ENCODE data around the gene ADAMTSL4.
"Not testable (repeated sequence)": the region's sequence is repeated elsewhere in the genome, so short reads cannot be mapped to it uniquely, and the experiment has no call there.

Gene ADAMTSL4

DNA sequence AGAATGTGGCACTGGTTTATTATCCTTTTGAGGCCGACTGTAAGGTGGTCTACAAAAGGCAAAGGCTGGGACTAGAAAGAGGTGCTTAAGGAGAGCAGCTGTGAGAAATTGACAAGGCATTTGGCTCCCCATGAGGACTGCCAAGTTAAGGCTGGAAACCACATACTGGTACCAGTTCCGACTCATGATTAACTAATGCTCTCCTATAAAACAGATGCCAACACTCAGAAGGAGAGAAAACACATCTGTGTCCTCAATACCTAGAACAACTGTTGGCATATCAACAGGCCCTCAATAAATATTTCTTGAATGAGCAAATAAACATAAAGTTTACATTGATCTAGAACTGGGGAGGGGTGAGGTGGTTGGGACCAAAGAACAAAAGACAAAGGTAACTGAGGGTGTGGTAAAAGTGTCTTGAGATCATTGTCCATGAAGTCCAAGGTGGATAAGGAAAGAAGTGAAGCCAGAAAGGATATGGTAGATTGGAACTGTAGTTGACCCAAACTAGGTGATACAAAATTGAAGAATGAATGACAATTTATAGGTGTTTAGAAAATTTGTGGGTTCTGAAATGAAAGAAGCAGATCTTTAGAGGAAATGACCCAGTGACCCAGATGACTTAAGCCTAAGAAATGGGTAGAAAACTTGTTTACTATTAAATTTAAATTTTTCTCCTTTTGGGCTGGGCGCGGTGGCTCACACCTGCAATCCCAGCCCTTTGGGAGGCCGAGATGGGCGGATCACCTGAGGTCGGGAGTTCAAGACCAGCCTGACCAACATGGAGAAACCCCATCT lies 47.1 kb downstream of the ADAMTSL4 start:
- no peak for DNase-seq (ENCODE audit: low spot score)

DNA sequence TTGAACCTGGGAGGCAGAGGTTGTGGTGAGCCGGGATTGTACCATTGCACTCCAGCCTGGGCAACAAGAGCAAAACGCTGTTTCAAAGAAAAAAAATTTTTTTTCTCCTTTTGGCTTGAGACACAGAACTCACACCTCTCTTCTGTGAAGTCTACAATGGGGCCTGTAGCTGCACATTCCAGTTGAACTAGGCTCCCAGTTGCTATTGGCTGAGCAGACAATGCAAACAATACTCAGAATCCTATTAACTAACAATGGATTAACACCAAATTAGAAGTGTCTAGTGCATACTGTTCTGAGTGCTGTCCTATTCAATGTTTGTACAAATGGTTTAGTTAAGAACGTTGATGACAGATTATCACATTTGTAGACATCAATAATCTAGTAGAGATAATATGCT lies 47.8 kb downstream of the ADAMTSL4 start:
- DNase-seq (ENCODE audit: low spot score), result no peak

DNA sequence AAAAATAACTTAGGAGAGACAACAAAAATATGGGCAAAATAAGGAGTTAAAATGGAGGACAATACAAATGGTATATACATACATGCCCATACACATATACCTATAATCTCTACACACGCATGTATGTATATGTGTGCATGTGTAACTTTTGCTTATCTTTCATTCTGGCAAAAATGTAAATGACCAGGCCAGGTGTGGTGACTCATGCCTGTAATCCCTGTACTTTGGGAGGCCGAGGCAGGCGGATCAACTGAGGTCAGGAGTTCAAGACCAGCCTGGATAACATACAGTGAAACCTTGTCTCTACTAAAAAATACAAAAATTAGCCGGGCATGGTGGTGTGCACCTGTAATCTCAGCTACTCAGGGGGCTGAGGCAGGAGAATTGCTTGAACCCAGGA lies 49.1 kb downstream of the ADAMTSL4 start:
- not testable (repeated sequence) for DNase-seq (ENCODE audit: low spot score)

DNA sequence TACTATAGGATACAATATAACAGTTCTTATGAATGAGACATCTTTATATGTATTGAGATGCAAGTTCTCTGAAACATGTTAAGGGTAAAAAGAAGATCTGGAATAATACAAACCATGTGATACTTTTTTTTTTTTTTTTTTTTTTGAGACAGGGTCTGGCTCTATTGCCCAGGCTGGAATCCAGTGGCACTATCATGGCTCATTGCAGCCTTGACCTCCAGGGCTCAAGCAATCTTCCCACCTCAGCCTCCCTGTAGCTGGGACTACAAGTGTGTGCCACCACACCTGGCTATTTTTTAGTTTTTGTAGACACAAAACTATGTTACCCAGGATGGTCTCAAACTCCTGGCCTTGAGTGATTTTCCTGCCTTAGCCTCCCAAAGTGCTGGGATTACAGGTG lies 52.3 kb downstream of the ADAMTSL4 start:
- DNase-seq (ENCODE audit: low spot score), result no peak

DNA sequence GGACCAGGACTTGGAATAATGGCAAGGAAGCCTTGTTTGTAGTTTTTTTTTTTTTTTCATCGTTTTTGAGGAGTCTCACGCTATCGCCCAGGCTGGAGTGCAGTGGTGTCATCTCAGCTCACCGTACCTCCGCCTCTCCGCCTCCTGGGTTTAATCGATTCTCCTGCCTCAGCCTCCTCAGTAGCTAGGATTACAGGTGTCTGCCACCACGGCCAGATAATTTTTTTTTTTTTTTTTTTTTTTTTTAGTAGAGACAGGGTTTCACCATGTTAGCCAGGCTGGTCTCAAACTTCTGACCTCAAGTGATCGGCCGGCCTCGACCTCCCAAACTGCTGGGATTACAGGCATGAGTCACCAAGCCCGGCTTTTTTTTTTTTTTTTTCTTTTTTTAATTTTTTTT lies 53.2 kb downstream of the ADAMTSL4 start:
- DNase-seq (ENCODE audit: low spot score), result not testable (repeated sequence)

DNA sequence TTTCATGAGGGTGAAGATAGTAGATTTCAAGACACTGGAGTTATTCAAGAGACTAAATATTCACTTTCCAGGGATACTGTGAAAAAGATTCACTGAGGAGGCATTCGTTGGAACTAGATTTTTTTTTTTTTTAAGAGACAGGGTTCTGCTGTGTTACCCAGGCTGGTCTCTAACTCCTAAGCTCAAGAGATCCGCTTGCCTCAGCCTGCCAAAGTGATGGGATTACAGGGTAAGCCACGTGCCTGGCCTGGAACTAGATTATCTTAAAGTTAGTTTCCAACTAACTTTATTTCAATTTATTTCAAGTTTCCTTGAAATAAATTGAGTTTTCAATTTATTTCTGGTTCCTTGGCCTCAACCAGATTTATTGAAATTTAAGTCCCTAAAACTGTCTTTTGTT lies 54.5 kb downstream of the ADAMTSL4 start:
- DNase-seq (ENCODE audit: low spot score), result no peak

DNA sequence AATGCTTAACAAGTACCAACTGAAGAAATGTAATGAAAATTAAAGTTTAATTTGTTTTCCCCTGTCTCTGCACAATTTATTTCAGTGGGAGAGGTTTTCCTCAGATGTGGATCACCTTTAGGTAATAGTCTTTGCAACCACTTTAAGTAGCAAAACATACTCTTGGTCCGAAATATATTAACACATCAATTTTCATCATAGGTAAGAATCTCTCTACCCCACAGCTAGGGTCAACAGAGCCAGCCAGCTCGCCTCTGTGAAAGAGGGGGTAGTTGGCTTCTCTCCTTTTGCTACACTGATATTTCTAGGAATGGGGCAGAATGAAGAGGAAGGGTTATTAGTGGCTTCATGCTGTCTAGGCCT lies 55.0 kb downstream of the ADAMTSL4 start:
- no peak for DNase-seq (ENCODE audit: low spot score)

DNA sequence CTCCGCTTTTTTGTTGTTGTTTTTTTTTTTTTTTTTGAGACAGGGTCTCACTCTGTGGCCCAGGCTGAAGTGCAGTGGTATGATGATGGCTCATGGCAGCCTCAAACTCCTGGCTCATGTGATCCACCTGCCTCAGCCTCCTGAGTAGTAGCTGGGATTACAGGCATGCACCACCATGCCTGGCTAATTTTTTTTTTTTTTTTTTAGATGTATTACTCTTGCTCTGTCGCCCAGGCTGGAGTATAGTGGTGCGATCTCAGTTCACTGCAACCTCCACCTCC lies 56.2 kb downstream of the ADAMTSL4 start:
- DNase-seq (ENCODE audit: low spot score), result not testable (repeated sequence)

DNA sequence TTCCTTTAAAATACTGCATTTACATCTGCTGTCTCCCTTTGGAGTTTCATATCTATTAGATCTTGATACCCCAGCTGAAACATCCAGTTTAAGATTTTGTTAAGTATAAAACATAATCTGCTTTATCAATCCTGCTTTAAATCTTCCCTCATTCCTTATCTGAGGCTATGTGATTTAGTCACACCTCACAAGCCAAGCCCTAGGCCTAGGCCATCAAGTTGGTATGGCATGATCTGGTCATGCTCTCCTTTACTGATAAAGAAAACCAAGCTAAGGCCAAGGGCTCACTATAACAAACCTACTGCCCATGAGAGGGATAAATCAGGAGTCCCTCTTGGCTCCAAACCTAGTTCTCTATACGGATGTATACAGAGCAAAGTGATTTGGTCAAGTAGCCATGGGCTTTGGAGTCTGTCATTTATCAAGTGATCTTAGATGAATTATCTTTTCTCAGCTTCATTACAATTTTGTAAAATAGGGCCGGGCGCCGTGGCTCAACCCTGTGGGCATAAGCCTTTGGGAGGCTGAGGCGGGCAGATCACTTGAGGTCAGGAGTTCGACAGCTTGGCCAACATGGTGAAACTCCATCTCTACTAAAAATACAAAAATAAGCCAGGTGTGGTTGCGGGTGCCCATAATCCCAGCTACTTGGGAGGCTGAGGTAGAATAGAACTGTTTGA lies 57.4 kb downstream of the ADAMTSL4 start:
- DNase-seq (ENCODE audit: low spot score), result no peak

DNA sequence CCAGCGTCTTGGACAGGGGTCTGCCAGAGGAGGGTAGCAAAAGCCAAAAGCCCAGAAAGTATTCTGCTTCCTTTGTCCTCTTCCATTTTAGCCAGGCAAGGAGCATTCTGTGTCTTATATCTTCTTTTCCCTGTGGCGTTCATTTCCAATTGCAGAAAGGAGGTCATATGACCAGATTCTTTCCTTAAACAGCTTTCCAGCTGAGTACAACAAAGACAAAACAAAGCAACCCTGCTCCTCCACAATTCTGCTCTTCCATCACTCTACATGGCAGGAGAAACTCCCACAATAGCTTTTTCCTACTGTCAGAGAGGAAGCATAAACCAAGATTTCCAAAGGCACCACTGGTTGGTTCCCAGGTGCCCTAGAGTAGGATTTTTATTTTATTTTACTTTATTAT lies 60.5 kb downstream of the ADAMTSL4 start:
- no peak for DNase-seq (ENCODE audit: low spot score)

Data from cerebellar cortex (tissue), 1 donor.